ENCODE results near the gene DHX58.
A peak's percentile ranks its signal among the peaks of the same experiment; 100 is the strongest.

The DHX58 gene

DNA sequence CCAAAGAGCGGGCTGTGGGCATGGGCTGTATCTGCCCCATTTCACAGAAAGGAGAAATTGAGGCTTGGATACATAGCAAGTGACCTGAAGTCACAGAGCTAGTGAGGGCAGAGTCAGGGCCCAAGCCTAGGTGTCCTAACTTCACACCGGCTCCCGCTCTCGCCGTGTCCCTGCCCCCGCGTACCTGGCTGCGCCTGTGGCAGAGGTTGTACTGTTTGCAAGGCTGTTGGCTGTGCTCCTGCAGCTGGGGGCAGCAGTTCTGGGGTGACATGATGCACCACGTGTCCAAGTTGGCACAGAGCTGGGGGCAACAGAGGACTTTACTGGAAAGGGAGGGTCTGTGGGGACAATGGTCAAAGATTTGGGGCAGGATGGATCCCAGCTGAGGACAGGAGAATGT lies 3.4 kb downstream of the DHX58 start:
- DNase-seq = no peak

DNA sequence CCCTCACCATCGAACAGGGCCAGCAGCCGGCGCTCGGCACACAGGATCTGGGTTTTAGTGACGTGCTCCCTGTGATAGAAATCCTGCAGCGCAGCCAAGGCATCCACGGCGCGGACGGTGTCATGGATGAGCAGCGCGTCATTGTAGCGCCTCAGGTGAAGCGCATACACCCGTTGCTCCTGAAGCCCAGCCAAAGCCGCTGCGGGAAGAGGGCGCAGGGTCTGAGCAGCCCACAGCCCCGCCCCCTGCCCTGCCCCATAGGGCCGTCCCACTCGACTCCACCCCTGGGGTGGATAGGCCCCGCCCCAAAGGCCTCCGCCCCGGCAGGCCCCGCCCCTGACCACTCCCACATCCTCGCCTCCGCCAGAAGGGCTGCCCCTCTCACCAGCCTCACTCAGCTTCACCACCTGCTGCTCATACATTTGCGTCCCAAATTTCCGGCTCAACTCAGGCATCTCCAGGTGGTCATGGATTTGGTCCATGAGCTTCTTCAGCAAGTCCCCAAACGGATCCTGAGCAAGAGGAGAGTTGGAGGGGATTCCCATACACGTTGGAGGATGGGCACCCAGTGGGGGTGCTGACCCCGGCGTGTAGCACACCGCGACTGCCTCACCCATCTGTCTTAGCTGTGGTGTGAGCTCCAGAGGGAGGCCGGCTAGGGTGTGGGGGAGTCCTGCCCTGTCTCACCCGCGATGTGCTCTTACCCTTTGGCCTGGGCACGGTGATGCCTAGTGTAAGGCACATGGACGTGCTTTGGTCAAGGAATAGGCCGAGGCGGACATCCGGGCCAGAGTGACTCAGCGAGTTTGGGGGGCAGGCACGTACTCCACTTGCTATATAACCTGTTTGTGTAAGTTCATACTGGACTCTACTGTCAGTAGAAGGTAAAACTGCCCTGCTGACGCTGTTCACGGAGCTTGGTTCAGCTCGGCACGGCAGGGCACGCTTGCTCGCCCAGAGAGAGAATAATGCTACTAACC lies 4.6 kb downstream of the DHX58 start:
- peak; percentile 94 for DNase-seq

DNA sequence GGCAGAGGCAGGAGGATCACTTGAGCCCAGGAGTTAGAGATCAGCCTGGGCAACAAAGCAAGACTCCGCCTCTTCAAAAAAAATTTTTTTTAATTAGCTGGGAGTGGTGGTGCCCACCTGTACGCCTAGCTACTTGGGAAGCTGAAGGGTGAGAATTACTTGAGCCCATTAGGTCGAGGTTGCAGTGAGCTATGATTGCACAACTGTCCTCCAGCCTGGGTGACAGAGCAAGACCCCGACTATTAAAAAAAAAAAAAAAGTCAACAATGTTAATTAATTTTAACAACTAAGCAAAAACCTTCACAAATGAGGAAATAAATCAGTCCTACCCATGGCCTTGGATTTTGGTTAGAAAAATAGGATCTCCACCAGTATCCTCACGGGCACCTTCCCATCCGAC lies 5.4 kb downstream of the DHX58 start:
- no peak for DNase-seq

DNA sequence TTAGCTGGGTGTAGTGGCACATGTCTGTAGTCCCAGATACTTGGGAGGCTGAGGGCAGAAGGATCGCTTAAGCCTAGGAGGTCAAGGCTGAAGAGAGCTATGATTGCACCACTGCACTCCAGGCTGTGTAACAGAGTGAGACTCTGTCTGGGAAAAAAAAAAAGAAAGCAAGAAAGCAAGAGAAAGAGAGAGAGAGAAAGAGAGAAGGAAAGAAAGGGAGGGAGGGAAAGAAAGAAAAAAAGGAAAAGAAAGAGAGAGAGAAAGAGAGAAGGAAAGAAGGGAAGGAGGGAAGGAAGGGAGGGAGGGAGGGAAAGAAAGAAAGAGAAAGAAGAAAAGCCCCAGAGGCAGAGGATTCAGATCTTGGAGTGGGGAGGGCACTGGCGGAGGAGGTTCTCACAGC lies 6.5 kb downstream of the DHX58 start:
- DNase-seq = no peak

DNA sequence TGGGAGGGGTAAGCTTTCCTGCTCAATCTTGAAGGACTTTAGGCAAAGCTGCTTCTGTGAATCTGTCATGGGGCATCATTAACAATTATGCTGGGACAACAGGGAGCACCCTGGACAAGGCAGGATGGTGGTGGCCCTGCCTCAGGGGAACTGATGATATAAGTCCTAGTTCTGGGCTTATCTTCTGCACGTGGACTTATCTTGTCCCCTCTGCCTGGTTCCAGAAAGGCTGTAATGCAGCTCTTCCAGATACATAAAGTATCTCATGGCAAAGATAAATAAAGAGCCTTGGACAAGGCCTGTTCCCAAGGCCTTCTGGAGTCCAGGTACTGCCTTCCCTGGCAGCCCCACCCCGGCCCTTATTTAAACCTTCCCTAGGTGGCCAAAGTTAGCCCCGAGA lies 8.2 kb downstream of the DHX58 start:
- no peak for DNase-seq

DNA sequence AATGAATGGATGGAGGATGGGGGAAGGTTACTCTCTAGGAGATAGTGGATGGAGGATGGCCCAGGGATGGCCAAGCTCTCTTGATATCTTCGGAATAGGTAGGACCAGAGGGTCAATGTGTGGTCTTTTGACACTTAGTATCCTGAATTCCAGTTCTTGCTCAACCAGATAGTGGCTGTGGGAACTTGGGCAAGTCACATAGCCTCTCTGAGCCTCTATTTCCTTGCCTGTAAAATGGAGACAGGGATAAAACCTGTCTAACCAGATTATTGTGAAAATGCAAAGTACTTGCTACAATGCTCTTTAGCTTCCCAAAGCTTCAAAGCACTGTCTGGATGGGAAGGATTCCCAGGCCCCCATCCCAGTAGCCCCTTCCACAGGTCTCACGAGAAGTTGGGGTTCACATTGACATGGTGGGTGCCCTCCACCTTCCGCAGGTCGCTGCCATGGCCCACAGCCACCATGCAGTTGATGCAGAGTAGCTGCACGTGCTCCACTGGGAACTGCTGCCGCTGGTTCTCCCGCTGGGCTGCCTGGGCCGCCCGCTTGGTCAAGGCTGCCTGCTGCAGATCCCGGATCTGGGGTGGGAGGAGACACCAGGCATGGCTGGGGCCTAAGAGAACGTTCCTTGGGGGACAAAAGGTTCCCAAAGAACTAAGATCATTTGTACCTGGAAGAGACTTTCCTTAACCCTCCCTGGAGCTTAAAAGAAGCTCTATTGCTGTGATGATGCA lies 9.1 kb downstream of the DHX58 start:
- no peak for DNase-seq

DNA sequence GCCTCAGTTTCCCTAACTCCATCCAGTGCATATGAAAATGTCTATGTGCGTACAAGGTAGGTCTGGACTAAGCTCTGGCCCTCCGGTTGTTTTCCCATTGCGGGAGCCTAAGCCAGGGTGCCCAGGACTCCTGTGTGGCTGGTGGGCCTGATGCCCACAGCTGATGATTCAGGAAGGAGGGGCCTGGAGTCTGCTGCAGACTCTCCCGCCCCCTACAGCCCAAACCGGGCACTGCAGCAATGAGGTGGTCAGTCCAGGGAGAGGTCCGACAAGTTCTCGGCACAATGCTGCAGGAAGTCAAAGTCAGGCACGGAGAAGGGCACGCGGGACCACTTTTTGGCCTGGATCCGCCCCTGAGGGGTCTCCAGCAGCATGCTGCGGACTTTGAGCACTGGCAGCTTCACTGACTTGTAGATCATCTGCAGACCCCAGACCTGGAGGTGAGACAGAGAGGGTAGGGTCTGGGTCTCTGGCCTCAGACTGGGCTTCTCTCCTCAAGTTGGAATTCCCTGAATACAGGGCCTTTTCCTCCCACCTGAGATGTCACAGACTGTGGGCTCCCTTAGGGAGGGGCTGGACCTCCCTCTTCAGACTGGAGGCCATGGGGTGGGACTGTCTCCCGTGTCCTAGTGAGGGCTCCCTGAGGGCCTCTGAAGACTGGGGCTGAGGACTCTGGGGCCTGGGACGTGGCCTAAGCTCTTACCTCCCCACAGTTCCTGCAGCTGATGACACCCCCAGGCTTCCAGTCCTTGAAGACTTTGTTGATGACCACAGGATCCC lies 10.8 kb downstream of the DHX58 start:
- DNase-seq = peak; percentile 84

DNA sequence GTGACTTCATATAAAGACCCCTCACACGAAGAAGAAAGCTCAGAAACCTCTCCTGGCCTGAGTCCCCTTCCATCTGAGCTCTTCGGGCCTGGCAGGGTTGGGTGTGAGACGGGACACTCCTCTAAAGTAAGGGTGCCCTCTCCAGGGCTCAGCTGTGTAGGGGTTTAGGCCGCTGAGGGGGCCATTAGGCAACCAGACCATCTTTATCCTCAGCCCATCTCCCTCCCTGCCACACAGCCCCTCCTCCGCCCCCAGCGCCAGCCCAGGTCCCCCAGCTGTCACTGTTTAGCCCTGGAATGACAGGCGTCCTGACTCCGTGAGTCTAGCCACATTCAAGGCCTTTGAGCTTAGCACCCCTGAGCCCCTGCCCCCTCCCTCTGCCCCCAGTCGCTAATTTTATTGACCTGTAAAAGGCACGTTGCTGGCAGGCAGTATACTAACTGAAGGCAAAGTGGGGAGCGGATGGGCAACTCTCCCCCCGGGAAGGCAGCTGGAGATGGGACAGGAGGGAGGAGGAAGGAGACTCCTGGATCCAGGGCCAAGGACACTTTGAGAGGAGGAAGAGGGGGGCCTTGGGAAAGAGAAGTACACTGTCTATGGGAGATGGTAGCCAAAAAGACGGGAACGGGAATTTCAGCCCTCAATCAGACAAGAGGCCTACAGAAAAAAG lies 13.6 kb downstream of the DHX58 start:
- DNase-seq = no peak

DNA sequence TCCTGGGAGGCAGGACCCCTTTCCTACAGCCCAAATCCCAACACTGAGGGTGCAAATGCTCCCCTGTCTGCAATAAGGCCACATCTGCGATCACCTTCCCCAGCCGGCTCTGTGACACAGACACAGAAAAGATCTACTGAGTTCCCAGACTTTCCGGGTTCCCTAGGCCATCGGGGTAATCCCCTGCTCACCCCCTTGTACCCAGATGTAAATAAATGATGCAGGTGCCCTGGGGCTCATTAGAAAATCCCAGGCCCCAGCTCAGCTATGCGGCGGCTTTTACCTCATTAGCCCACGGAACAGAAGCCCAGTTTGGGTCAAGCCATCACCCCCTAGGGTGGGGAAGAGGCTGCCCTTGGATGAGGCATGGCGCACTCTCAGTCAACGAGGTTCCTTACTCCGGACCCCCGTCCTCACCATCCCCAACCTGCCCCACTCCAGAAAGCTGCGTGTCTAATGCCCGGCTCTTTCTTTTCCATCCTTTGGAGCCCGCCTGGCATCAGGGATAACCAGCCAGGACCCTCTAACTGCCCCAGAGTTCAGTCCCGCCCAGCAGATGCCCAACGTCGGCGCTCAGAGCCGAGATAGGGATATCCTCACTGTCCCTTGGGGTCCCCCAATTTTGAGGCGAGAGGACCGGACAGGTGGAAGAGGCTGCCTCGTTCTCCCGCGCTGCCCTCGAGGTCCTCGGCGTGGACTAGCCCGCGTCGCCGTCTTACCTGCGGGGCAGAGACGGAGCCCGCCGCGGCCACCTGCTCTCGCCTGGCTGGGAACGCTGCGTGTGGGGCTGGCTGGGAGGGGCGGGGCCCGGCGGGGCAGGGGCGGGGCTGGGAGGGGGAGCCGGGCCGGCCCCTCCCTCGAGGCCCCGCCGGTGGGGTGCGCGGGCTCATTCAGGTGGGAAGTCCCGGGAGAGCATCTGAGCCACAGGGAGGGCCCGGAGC lies 14.6 kb downstream of the DHX58 start, which contains the start of gene ZNF385C:
ZNF385C (minus strand) TSS at position 783 of the 941 bp plus-strand sequence. CDS start 35,417 bp downstream, outside the sequence.
- DNase-seq = peak; percentile 62

DNA sequence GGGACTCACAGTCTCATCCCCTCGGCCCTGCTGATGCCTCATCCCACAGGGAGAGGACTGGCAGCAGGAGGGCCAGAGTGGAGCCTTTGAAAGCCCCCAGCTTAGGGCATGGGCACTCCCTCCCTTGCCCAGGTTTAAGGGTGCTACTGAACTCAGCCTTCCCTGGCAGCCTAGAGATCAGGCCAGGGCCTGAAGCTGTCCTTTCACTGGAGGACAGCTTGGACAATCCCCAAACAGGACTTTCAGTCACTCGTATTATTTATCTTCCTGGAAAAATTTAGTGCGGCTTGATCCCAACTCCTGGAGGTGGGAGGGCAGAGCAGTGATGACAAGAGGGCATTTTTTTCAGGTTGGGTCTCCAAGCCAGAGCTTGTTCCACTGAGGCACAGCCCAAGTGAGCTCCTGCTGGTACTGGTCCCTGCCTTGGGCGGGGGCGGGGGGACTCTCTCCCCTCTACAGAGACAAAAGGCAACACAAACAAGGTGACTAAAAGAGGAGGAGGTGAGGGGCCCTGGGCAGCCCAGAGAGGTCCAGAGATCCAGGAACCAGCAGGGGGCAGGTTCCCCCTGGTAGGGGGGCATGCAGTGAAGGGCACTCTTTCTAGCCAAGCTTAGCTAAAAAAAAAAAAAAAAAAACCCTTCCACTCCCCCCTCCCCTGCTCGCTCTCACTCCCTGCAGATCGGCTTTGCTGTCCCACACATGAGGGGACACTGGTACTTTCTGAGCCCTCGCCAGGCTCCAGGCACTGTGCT lies 16.0 kb downstream of the DHX58 start:
- DNase-seq = no peak

DNA sequence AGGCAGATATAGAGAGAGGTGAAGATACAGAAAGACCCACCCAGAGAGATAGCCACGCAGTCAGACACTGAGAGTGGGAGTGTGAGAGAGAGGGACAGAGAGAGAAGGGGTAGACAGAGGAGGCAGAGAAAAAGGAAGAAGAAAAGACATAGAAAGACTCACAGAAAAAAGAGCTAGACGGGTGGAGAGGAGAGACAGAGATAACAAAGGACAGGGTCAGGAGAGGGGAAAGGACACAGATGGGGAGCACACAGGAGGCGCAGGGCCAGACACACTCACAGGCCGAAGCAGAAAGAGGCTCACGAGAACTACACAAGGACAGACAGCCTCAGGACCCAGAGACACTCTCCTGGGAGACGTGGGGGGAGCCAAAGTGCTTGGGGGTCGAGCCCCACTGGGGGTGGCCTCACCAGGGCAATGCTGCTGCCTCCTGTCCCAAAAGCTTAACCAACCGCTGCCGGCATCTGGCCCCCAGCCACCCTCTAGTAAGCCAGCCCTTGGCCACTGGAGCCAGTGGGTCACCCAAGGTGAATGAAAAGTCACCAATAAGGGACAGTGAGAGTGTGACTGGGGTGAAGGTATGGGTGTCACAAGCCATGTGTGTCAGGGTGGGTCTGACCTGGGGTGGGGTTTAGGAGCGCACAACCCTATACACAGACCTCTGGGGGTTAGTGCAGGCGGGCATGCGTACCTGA lies 18.0 kb downstream of the DHX58 start:
- DNase-seq = no peak

DNA sequence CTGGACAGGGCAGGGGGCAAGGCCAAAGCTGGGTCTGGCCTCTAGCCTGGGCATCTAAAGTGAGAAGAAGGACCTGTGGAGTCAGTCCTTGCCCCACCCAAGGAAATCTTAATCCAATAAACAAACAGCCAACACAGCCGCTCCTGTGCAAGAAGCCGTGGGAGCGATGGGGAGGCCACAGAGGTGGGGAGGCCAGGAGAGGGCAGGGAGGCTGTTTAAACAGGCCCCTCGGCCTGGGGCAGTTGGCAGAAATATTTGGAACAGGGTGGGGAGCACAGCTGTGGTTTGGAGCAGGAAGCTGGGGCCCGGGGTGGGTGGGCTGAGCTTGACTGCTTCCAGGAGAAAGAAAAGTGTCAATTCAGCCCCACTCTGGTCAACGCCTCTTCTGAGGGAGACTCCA lies 19.6 kb downstream of the DHX58 start:
- no peak for DNase-seq

DNA sequence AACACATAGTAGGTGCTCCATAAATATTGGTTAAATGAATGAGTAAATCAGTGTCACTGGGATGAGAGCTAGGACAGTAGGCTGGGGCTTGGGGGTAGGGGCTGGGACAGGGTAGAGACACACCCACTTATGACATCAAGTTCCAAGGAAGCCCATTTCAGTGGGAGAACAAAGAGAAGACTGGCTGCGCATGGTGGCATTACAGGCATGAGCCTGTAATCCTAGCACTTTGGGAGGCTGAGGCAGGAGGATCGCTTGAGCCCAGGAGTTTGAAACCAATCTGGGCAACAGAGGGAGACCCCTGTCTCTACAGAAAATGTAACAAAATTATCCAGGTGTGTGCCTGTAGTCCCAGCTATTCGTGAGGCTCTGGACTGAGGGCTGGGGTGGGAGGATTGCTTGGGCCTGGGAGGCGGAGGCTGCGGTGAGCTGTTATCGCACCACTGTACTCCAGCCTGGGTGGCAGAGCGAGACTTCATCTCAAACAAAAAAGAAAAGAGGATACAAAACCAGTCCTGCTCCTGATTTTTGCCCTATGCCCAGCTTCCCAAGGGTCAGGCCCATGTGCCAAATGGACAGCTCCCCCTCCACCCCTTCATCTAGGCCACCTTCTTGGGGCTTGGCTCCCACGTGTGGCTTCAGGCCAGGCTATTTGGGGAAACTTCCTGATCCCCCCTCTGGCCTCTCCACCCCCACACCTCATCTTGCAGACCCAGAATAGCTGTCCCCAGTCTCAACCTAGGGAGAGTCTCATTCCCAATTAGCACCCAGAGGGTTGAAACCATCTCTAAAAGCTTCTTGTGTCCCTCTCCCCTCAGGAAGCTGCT lies 21.3 kb downstream of the DHX58 start:
- DNase-seq = no peak

DNA sequence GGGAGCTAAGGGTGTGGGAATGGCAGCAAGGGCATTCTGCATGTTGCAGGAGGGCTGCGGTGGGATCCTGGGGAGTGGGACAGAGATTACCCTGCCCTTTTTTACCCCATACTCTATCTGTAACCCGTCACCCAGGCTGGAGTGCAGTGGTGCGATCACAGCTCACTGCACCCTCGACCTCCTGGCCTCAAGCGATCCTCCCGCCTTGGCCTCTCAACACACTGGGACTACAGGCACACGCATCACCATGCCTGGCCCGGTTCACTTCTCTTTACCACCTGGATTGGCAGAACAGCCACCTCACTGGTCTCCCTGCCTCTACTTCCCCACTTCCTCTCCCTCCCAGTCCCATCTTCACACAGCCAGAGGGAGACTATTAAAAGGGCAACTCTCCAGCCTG lies 23.8 kb downstream of the DHX58 start:
- no peak for DNase-seq

DNA sequence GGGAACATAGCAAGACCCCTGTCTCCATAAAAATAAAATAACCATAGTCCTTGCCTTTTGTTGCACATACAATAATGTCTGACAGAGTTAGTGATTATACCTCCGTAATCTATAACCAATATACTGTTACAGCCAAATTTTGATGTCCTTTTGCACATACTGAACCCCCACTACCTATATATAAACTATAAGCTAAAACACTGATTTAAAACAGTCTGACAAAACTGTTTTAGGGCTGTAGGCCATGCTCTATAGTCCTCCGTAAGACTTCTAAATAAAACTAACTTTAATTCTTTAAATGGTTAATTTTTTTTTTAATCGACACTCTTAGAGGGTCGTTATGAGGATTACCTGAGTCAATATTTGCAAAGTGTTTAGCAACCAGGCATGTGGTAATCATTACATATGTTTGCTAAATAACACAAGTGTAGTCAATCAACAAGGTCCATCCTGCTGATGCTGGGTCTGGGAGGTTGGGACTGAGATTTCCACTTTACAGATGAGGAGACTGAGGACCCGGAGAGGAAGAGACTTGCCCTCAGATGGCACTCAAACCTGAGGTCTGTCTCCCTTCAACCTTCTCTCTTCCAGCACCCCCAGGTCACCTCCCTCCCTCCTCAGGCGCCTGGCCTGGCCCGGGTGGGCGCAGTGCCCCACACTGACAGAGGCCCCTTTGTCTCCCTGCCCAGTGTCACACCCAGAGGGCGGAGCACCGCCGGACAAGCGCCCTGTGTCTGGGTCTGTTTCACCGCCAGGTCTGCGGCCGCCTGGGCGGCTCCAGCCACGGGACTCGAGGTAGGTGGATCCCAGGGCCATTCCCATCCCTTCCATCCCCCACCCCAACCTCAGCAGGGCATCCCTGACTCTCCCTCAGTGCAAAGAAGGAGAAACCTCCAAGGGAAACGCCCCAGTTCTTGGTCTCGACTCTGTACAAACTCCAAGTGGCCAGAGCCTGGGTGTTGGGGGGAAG lies 24.5 kb downstream of the DHX58 start:
- DNase-seq = no peak

DNA sequence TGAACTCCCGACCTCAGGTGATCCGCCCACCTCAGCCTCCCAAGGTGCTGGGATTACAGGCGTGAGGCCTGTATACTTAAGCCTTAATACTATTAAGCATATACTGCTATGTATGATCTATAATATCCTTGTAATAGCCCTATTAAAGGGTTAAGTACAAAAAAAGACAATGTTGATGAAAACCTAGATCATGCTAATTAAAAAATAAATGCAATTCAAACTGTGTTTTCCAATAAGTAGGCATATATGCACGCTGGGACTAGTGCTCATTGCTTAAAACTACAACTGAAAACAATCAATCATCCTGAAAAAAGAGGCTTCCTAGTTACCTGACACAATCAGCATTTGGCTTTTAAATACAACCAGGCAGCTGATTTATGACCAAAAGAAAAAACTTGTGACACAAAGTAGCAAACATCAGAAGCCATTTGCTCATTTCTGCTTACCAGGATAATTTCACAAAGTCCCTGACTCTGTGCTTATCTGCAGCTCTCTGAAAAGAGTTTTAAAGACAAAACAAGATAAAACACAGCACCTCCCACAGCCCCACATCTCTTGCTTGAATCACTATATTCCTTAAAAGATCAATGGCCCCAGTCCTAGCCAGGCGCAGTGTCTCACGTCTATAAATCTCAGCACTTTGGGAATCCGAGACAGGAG lies 25.3 kb downstream of the DHX58 start:
- no peak for DNase-seq

DNA sequence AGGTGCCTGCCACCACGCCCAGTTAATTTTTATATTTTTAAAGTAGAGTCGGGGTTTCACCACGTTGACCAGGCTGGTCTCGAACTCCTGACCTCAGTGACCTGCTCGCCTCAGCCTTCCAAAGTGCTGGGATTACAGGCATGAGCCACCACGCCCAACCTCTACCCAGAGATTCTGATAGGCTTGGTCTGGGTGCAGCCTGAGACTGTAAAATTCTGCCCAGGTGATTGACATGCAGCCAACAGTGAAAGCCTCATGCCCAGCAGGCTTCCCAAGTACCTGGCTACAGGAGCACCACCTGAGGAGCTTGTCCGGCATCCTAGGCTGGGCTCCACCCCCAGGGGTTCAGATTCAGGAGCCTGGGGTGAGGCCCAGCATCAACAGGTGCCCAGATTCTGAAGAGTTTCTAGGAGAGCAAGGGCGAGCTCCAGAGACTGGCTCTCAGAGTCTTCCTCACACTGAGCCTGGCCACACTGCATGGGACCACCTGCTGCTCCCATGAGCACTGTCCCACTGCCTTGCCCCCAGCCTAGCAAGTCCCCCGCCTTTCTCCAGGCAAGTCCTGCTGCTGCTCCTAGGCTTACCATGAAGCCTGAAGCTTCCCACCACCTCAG lies 30.9 kb downstream of the DHX58 start:
- no peak for DNase-seq

Measured in stimulated activated CD4-positive, alpha-beta T cell treated with anti-CD3 and anti-CD28 coated beads, Interleukin-15, amount 100 ng/mL, for 24 hours (primary cell).